ENCODE data around the gene HCN3.
A peak's percentile ranks its signal among the peaks of the same experiment; 100 is the strongest.
"Not testable (repeated sequence)": the region's sequence is repeated elsewhere in the genome, so short reads cannot be mapped to it uniquely, and the experiment has no call there.

The HCN3 gene

DNA sequence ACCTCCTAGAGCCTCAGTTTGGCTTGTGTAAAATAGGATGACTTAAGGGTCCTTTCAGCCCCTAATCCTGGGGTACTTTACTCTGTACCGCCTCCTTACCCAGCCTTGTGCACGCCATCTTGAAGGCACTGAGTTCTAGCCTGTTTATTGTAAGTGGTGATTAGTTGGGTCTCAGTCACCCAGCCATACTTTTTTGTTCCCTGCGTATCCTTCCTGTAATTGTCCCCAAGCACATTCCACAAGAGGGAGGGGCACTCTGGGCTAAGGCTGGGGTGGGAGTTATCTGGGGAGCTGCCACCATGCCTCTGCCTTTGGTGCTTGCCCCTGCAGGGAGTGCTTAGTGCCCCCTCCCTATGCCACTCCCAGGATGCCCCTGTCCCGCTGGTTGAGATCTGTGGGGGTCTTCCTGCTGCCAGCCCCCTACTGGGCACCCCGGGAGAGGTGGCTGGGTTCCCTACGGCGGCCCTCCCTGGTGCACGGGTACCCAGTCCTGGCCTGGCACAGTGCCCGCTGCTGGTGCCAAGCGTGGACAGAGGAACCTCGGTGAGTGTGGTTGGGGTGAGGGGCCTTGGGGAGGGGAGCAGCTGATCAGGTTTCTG, 32.3 kb downstream of the HCN3 start:
- DNase-seq (ENCODE audit: low read depth in 2 of 2) = no peak

DNA sequence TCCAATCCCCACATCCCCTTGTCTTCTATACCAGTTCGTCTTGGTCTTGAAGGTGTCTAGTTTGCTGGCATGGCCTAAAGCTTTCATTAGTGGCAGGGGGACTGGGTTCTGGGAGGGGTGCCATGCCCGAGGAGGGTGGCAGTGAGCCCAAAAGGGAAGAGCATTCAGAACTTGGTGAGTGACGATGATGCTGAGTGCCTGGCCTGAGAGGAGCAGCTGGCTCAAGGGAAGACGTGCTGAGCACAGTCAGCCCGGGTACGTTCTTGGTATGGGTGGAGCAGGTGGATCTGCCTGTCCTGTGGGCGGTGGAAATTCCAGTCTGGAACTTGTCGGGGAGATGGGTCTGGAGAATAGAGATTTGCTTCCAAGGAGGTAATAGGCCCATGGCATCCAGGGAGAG, 36.0 kb downstream of the HCN3 start:
- DNase-seq (ENCODE audit: low read depth in 2 of 2) = no peak

DNA sequence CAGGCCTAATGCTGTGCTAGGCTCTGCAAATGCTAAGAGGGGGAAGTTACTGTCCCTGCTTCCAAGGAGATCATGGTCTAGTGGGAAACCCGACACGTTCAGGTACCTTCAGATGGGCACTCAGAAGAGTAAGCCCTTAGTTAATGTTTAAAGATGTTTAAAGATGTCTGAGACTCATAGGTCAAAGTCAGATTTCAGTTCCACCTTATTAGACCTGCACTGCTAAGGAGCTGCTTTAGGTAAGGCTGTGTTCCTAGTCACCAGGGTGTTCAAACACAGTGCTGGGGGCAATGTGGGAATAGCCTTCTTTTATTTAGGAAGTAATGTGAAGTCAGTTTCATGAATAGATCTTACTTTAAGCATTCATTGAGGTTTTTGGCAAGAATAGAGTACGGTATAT, 39.7 kb downstream of the HCN3 start:
- no peak for DNase-seq (ENCODE audit: low read depth in 2 of 2)

DNA sequence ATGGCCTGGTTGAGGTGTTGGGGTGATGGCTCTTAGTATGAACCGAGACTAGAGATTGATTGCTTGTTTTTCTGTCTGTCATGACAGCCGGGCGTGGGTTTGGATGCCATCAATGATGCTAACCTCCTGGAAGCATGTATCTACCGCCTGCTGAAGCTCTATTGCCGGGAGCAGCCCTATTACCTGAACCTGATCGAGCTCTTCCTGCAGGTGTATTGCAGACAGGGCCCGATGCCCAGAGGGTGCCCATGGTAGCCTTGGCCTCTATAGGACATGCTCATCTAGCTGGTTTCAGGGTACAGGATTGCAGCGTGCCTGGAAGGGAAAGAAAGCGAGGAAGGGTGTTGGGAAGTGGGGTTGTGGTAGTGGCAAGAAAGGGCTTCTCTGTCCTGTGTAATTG, 40.8 kb downstream of the HCN3 start:
- DNase-seq (ENCODE audit: low read depth in 2 of 2) = no peak

DNA sequence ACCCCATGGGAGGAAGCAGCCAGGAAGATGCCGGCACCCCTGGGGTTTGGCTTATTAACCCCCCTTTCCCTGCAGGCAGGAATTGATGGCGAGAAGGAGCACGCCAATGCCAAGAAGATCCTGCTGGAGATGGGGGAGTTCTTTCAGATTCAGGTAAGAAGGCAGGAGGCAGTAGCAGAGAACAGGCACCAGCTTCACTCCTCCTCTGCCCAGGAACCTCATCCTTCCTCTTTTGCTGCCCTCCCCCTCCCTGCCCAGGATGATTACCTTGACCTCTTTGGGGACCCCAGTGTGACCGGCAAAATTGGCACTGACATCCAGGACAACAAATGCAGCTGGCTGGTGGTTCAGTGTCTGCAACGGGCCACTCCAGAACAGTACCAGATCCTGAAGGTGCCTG, 42.3 kb downstream of the HCN3 start:
- DNase-seq (ENCODE audit: low read depth in 2 of 2) = no peak

DNA sequence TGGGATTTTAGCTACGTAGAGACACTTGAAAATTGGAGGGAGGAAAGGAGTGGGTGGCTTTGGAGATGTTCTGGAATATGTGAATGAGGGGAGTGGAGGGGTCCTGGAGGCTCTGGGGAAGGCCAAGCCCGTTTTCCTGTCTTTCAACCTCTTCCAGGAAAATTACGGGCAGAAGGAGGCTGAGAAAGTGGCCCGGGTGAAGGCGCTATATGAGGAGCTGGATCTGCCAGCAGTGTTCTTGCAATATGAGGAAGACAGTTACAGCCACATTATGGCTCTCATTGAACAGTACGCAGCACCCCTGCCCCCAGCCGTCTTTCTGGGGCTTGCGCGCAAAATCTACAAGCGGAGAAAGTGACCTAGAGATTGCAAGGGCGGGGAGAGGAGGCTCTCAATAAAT, 43.0 kb downstream of the HCN3 start:
- no peak for DNase-seq (ENCODE audit: low read depth in 2 of 2)

DNA sequence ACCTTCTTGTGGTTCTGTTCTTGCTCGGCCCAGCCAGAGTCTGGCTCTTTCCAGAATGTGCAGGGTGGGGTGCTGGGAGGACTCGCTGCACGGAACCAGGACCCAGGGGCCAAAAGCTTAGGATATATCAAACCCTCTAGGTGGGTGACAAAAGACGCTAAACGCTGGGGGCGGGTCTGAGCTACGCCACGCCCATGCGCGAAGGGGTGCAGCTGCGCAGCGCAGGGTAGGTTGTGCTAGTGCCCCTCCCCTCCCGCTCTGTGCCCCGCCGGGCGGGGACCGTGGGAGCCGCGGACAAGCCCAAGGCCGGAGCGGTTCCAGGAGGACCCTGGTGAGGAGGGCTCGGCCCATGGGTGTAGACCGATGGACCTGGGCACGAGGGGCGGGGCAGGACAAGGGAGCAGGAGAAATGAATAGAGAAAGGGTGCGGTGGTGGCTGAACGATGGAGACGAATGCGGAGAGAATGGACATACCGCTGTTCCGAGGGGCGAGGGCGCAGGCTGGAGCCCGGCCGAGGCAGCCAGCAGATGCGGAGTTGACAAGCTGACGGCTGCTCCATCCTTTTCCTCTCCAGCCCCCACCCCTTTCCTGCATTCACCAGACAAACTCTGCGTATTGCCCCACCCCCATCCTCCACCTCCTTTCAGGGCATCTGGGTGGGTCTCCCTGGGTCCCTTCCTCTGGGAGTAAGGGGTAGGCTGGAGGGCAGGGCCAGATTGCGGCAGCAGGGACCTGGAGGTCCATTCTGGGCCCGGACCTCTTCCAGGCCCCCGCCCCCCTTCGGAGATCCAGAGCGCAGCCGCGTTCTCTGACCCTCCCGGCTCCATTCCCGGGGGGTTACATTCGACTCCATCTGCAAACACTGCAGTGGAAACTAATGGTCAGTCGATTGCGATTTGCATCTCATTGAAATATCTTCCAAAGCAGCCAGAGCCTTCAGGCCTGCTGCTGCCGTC, 43.7 kb downstream of the HCN3 start, which contains the start of gene RUSC1:
TSS of gene RUSC1 (plus strand) at position 234 of the 957 bp plus-strand sequence. CDS start 880 bp downstream, outside the sequence.
- DNase-seq (ENCODE audit: low read depth in 2 of 2) = peak; percentile 66 to 67

DNA sequence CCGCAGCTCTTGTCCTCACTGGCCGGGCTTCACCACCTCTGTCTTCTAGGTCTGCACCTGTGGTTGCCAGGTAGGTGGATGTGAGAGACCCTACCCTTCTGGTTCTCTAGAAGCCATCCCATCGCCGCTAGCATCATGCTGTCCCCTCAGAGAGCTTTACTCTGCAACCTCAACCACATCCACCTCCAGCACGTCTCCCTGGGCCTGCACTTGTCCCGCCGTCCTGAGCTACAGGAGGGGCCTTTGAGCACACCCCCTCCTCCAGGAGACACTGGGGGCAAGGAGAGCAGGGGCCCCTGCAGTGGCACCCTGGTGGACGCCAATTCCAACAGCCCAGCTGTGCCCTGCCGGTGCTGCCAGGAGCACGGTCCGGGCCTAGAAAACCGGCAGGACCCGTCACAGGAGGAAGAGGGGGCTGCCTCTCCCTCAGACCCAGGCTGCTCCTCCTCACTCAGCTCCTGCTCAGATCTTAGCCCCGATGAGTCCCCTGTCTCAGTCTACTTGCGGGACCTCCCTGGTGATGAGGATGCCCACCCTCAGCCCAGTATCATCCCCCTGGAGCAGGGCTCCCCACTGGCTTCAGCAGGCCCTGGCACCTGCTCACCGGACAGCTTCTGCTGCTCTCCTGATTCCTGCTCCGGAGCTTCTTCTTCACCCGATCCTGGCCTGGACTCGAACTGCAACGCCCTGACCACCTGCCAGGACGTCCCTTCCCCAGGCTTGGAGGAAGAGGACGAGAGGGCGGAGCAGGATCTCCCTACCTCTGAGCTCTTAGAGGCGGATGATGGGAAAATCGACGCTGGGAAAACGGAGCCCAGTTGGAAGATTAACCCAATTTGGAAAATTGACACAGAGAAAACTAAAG, 44.6 kb downstream of the HCN3 start:
- no peak for DNase-seq (ENCODE audit: low read depth in 2 of 2)

DNA sequence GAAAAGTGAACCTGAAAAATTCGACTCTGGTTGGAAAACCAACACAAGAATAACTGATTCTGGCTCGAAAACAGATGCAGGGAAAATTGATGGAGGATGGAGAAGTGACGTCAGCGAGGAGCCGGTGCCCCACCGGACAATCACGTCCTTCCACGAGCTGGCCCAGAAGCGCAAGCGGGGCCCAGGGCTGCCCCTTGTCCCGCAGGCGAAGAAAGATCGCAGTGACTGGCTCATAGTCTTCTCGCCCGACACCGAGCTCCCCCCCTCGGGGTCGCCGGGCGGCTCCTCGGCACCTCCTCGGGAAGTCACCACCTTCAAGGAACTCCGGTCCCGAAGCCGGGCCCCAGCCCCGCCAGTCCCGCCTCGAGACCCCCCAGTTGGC, 45.3 kb downstream of the HCN3 start:
- no peak for DNase-seq (ENCODE audit: low read depth in 2 of 2)

DNA sequence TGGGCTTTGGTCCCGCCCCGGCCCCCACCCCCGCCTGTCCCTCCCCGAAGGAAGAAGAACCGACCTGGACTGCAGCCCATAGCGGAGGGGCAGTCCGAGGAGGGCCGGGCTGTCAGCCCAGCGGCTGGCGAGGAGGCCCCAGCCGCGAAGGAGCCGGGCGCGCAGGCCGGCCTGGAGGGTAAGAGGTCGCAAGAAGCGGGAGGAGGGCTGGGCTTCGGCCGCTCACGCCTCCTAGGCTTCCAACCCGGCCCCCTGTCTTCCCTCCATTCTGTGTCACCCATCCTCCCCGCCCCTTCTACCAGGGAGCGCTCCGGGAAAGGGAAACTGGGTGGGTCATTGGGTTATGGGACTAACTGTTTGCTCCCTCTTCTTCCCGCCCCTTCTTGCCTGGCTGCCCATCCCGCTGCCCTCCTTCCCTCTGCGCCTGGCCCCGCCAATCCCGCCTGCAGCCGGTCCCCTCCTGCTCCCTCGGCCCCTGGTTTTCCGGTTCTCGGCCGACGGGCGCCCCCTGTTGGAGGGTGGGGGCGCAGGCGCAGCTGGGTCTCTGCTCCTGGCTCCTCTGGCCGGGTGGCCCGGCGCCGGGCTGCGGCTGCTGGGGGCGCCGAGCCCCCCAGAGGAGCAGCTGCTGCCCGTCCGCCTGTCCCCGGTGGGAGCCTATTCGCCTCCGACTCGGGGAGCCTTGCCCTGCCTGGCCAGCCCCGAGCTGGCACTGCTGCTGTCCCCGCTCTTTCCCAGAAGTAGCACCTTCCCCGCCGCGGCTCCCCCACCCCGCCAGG, 45.9 kb downstream of the HCN3 start:
- DNase-seq (ENCODE audit: low read depth in 2 of 2) = peak; percentile 83 to 90

DNA sequence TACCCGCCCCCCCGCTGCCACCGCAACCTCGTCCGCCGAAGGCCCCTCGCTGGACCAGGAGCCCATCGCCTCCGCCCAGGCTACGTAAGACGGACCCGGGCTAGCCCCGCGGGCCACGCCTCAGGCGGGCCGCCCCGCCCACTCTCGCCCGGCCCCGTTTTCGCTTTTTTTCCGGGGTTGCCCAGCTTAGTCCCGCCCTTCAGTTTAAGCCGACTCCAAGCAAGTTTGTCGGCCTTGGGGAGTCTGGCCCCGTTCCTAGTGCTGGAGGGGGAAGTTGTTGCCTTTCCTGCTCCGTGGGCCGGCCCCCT, 46.4 kb downstream of the HCN3 start:
- peak; percentile 63 to 76 for DNase-seq (ENCODE audit: low read depth in 2 of 2)

DNA sequence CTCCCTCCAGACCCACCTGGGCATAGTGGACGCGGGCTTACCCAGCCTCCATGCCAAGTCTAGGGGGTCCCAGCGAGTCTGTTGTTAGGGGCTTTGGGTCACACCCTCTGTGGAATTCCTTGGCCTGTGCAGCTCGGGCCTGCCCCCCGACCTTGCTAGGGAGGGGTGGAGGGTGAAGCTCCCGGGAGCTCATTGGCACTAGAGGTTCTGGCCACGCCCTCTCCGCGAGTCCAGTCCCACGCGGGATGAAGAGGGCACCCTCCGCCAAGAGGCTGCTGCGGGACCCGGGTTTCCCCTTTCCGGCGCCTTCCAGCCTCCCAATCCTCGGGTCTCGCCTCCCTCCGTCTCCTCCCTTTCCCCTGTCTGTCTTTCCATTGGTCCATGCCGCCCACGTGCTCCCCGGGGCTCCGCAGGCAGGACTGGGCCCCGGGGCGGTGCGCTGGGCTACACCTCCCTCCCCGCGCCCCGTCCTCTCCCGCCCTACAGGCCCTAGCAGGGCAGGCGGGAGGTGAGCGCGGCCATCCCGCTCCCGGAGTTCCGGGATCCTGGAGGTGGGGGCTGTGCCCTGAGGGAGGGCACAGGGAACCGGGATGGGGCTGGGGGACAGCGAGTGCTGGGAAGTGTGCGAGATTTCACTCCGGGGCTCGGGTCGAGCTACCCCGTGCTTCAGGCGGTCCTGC, 46.9 kb downstream of the HCN3 start:
- DNase-seq (ENCODE audit: low read depth in 2 of 2) = peak; percentile 73 to 86

DNA sequence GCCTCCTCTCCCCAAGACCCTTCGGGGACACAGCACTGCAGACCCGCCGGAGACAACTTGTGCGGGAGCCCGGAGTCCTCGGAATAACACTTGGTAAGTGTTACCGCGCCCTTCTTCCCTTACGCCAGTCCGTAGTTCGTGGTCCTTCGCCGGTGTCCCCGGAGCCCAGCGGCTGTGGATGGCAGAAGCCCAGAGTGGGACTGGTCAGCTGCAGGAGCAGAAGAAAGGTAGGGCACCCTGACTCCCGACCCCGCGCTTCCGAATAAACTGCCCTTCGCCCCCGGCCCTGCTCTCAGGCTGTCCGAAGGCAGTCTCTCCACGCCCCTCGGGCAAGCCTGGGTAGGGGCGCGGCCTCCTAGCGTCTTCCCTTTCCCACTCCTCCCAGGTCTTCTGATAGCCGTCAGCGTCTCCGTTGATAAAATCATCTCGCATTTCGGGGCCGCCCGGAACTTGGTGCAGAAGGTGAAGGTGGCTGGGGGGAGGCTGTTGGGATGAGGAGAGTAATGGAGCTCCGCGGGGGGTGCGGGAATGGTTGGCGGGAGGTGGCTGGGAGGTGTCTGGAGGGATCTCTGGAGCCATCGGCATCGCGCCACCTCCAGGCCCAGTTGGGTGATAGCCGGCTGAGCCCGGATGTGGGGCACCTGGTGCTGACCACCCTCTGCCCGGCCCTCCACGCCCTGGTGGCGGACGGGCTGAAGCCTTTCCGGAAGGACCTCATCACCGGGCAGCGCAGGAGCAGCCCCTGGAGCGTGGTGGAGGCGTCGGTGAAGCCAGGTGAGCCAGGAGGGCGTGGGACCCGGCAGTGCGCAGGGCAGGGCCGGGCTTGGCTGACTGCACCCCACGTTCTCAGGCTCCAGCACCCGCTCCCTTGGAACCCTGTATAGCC, 47.7 kb downstream of the HCN3 start:
- DNase-seq (ENCODE audit: low read depth in 2 of 2) = no peak

DNA sequence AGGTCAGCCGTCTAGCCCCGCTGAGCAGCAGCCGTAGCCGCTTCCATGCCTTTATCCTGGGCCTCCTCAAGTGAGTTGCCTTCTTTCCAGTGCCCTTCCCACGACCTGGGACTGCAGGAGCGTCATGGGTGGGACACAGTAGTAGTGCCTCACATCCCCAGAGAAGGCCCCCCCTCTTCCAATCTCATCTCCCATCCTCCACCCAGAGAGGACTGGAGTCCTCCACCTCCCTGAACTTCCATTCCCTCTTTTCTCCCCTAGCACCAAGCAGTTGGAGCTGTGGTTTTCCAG, 48.3 kb downstream of the HCN3 start:
- DNase-seq (ENCODE audit: low read depth in 2 of 2) = no peak

DNA sequence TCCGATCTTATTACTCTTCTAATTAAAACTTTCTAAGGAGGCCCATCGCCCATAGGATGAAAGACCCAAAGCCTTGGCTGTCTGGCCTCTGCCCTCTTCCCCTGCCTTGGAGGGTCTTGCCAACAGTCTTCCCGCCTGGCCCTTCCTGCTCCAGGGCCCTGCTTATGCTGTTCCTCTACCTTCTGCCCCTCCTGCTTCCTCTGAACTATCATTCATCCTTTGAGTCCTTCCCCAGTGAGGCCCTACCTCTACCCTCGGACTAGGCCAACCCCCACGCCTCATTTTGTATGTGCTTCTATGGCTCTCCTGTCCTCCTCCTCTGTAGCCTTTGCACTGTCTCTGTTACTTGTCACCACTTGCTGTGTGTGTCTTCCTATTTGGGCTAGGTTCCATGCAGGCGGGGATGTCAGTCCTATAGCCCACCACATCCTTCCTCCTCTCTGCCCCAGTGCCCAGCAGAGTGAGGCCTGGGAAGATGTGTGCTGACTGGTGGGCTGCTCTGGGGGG, 48.8 kb downstream of the HCN3 start:
- no peak for DNase-seq (ENCODE audit: low read depth in 2 of 2)

DNA sequence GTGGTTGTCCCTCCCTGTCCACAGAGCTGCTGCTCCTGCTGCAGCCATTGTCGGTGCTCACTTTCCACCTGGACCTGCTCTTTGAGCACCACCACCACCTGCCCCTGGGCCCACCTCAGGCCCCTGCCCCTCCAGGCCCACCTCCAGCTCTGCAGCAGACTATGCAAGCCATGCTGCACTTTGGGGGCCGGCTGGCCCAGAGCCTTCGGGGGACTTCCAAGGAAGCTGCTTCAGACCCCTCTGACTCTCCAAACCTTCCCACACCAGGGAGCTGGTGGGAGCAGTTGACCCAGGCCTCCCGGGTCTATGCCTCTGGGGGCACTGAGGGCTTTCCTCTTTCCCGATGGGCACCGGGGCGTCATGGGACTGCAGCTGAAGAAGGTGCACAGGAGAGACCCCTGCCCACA, 49.4 kb downstream of the HCN3 start:
- no peak for DNase-seq (ENCODE audit: low read depth in 2 of 2)

DNA sequence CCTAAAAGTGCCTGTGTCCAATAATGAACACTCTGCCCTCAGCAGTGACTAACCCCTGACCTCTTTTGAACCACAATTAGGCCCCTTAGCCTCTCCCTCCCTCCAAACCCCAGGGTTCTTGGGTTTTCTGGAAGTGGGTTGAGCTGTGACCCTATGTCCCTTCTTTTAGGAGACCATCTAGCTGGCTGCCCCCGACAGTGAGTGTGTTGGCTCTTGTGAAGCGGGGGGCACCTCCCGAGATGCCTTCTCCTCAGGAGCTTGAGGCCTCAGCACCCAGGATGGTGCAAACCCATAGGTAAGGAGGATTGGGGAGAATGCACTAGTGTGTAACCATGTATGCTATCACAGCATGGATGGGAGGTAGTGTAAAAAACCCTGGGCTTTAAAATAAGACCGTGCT, 50.7 kb downstream of the HCN3 start:
- DNase-seq (ENCODE audit: low read depth in 2 of 2) = no peak

DNA sequence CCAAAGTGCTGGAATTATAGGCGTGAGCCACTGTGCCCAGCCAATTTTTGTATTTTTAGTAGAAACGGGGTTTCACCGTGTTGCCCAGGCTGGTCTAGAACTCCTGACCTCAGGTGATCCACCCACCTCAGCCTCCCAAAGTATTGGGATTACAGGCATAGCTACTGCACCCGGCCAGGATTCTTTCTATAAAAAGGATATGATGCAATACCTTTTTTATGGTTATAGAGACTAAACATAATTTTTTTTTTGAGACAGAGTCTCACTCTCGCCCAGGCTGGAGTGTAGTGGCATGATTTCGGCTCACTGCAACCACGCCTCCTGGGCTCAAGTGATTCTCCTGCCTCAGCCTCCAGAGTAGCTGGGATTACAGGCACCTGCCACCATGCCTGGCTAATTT, 51.6 kb downstream of the HCN3 start:
- DNase-seq (ENCODE audit: low read depth in 2 of 2) = not testable (repeated sequence)

DNA sequence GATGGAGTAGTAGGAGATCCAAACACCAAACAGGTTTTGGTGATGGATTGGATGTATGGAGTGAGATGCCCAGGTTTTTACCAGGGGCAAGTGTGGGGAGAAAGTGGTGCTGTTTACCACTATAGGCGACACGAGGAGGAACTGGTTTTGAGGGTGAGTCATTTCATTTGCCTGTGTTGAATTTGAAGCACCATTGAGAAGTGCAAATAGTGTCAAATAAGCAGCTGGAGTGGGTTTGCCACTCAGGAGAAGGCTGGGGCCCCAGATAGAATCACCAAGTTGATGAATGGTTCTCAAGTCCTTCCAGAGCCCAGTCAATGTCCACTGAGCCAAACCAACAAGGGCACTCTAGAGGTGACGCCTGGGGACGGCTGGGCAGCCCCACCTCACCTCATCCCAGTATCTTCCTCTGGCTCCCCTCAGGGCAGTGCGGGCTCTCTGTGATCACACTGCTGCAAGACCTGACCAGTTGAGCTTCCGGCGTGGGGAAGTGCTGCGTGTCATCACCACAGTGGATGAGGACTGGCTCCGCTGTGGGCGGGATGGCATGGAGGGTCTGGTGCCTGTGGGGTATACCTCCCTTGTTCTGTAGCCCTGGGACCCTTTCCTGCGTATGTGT, 52.8 kb downstream of the HCN3 start:
- DNase-seq (ENCODE audit: low read depth in 2 of 2) = no peak

DNA sequence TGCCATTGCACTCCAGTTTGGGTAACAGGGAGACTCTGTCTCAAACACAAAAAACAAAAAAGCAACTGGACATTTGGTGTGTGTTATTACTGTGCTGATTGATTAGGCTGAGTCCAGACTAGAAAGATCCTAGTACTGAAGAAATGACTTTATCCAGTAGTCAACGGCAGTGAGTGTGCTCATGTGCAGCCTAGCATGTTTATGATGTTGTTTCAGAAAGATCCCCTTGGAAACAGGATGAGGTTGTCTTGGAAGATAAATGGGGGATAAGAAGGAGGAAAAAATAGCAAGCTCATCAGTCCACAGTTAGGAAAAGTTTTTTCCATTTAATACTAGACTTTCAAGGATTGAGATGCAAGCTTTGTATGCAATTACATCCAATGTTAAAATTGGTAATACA, 57.7 kb downstream of the HCN3 start:
- no peak for DNase-seq (ENCODE audit: low read depth in 2 of 2)

Measured in stimulated activated CD4-positive, alpha-beta T cell treated with anti-CD3 and anti-CD28 coated beads, Interleukin-1b, Interleukin-23, amount 100 ng/mL, for 4 hours (primary cell).